ENCODE data around the gene KLHDC10.
A peak's percentile ranks its signal among the peaks of the same experiment; 100 is the strongest.

Gene KLHDC10

DNA sequence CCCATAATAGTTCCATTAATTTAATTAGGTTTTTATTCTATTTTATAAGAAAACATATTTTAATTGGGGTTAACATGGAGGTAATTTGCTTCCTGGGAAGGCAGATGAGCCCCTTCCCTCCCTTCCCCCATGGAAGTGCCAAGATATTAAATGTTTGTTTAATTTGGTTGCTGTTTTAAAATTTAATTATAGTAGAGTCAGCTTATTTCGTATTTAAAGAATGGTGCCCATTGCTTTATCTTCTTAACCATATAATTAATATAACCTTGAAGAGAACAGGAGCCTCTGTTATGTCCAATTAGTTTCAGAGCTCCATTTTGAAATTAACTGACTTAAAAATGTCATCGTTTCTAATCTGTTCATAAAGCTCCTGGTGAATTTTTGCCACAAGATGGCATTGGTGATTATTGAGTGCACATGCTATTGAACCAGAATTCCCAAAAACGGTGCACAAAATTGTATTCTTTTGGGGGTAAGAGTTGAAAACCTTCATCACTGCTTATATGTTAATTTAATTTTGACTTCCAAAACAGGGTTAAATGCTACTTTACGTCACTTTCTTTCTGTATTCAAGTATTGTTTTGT is 26.0 kb downstream of the KLHDC10 start:
- Mint-ChIP-seq H3K9me3 (no peaks in the 10 kb centered on the region), H3K4me3 (no peak overlapping the region)
- TF ChIP-seq, protein P1, sequence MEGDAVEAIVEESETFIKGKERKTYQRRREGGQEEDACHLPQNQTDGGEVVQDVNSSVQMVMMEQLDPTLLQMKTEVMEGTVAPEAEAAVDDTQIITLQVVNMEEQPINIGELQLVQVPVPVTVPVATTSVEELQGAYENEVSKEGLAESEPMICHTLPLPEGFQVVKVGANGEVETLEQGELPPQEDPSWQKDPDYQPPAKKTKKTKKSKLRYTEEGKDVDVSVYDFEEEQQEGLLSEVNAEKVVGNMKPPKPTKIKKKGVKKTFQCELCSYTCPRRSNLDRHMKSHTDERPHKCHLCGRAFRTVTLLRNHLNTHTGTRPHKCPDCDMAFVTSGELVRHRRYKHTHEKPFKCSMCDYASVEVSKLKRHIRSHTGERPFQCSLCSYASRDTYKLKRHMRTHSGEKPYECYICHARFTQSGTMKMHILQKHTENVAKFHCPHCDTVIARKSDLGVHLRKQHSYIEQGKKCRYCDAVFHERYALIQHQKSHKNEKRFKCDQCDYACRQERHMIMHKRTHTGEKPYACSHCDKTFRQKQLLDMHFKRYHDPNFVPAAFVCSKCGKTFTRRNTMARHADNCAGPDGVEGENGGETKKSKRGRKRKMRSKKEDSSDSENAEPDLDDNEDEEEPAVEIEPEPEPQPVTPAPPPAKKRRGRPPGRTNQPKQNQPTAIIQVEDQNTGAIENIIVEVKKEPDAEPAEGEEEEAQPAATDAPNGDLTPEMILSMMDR (IDR thresholded peaks at IDR 0.05) = no peak

DNA sequence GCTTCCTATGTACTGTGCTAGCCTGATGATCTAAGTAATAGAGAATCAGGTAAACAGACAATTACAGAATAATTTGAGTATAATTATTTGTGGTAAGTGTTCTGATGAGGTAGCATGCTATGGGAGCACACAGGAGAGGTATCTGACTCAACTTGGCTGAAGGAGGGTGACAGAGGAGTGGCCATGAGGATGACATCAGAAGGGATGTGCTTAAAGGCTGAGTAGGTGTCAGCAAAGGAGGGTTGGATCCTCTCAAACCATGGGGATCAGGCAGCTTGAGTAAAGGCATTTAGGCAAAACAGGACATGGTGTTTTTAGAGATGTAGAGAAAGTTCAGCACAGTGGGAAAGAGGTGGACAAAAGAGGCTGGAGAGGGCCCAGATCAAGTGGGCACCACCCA is 29.0 kb downstream of the KLHDC10 start:
- no peak for DNase-seq
- TF ChIP-seq, protein P1 (IDR thresholded peaks at IDR 0.05) = no peak
- Mint-ChIP-seq H3K27me3 (ENCODE audit: low read depth, poor library complexity) (peaks cover 3% of the 10 kb centered on the region), H3K4me1 (no peaks in the 10 kb centered on the region), H3K27ac (no peak overlapping the region), H3K4me3 (no peak overlapping the region), H3K9me3 (no peaks in the 10 kb centered on the region), H3K36me3 (ENCODE audit: low read depth) (peaks cover 44% of the 10 kb centered on the region)

More for the DNA sequence above, 26.0 kb downstream of the KLHDC10 start:
- peaks cover 25% of the 10 kb centered on the region for H3K36me3 Mint-ChIP-seq (ENCODE audit: low read depth)
- peak overlapping the region; percentile 84 for H3K27ac Mint-ChIP-seq
- DNase-seq = no peak
- H3K4me1 Mint-ChIP-seq = peaks cover 8% of the 10 kb centered on the region
- no peaks in the 10 kb centered on the region for H3K27me3 Mint-ChIP-seq (ENCODE audit: low read depth, poor library complexity)

DNA sequence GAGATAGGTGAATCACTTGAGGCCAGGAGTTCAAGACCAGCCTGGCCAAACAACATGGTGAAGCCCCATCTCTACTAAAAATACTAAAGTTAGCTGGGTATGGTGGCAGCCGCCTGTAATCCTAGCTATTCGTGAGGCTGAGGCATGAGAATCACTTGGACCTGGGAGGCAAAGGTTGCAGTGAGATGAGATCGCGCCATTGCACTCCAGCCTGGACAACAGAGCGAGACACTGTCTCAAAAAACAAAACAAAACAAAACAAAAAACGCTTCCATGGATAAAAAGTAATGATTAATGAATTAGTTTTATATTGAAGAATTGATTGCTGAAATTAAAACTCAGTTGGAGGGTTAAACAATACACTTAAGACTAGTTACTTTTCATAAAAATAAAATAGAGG is 32.3 kb downstream of the KLHDC10 start:
- TF ChIP-seq, protein P1 (IDR thresholded peaks at IDR 0.05) = no peak
- Mint-ChIP-seq H3K36me3 (ENCODE audit: low read depth) (peaks cover 69% of the 10 kb centered on the region), H3K9me3 (peaks cover 25% of the 10 kb centered on the region), H3K4me3 (no peak overlapping the region), H3K27ac (no peak overlapping the region), H3K4me1 (no peaks in the 10 kb centered on the region), H3K27me3 (ENCODE audit: low read depth, poor library complexity) (peaks cover 3% of the 10 kb centered on the region)
- no peak for DNase-seq

DNA sequence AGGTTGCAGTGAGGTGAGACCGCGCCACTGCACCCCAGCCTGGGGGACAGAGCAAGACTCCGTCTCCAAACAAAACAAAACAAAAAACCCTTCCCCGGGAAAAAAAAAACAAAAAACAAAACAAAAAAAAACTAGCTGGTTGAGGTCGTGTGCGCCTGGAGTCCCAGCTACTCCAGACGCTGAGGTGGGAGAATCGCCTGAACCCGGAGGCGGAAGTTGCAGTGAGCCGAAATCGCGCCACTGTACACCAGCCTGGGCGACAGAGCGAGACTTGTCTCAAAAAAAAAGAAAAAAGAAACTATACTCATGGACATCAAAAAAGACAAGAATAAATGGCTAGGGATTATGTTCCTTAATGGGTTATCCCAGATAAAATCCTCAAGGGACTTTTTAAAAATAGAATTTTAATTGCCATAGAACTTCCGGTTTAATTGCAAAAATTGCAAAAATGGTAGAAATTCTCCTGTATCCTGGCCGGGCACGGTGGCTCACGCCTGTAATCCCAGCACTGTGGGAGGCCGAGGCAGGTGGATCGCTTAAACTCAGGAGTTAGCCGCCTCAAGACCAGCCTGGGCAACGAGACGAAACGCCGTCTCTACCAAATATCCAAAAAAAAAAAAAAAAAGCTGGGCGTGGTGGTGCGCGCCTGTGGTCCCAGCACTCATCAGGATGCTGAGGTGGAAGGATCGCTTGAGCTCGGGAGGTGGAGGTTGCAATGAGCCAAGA is 37.8 kb downstream of the KLHDC10 start:
- TF ChIP-seq, protein P1 (IDR thresholded peaks at IDR 0.05) = no peak
- Mint-ChIP-seq H3K27ac (no peak overlapping the region), H3K36me3 (ENCODE audit: low read depth) (peaks cover 62% of the 10 kb centered on the region), H3K4me3 (no peak overlapping the region), H3K9me3 (peaks cover 51% of the 10 kb centered on the region), H3K27me3 (ENCODE audit: low read depth, poor library complexity) (no peaks in the 10 kb centered on the region), H3K4me1 (no peaks in the 10 kb centered on the region)
- no peak for DNase-seq

DNA sequence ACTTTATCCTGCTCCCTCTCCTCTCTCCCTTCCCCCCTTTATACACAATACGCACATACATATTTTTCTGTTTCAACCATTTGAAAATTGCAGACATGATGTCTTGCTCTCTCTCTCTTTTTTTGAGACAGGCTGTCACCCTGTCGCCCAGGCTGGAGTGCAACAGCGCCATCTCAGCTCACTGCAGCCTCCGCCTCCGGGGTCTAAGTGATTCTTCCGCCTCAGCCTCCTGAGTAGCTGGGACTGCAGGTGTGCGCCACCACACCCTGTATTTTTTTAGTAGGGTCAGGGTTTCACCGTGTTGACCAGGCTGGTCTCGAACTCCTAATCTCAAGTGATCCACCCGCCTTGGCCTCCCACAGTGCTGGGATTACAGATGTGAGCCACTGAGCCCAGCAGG is 38.5 kb downstream of the KLHDC10 start:
- H3K4me3 Mint-ChIP-seq = no peak overlapping the region
- TF ChIP-seq, protein P1 (IDR thresholded peaks at IDR 0.05) = no peak
- no peaks in the 10 kb centered on the region for H3K27me3 Mint-ChIP-seq (ENCODE audit: low read depth, poor library complexity)
- peaks cover 62% of the 10 kb centered on the region for H3K36me3 Mint-ChIP-seq (ENCODE audit: low read depth)
- DNase-seq = no peak
- H3K27ac Mint-ChIP-seq = peak overlapping the region; percentile 78
- no peaks in the 10 kb centered on the region for H3K4me1 Mint-ChIP-seq
- peaks cover 51% of the 10 kb centered on the region for H3K9me3 Mint-ChIP-seq

DNA sequence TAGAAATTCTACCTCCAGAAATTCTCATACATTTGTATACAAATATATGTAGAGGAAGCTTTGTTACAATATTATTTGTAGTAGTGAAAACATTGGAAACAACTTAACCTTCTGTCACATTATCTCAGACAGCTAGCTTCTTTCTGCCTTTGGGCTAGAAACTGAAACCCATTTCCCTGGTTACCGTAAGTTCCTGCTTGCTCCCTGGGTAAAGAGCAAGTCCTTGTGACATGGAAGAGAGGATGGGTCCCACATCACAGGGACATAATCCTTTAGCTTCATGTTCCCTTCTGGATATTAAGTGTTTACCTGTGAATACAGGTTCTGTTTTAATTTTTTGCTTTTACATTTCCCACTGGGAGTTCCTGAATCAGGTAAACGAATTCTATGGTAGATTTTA is 41.8 kb downstream of the KLHDC10 start:
- H3K9me3 Mint-ChIP-seq = peaks cover 30% of the 10 kb centered on the region
- H3K4me3 Mint-ChIP-seq = no peak overlapping the region
- DNase-seq = no peak
- peaks cover 31% of the 10 kb centered on the region for H3K36me3 Mint-ChIP-seq (ENCODE audit: low read depth)
- TF ChIP-seq, protein P1 (IDR thresholded peaks at IDR 0.05) = no peak
- H3K27me3 Mint-ChIP-seq (ENCODE audit: low read depth, poor library complexity) = no peaks in the 10 kb centered on the region
- H3K4me1 Mint-ChIP-seq = no peaks in the 10 kb centered on the region
- H3K27ac Mint-ChIP-seq = no peak overlapping the region

All from nephron progenitor cell (in vitro differentiated cells).